T47D (cell line): ENCODE measurements around the gene FASLG.

ENCODE experiments used
- DNase-seq, 2 experiments: peaks; one replicate each; pipeline versions ENCODE4 v3.0.0 to v3.0.0-alpha.2; 2011 to 2012; ENCODE audit warnings: low read depth in 1 of 2, low spot score in 1 of 2
- JUND ChIP-seq: IDR thresholded peaks from 2 replicates; pipeline ENCODE4 v1.6.1; 2012; ENCODE audit warnings: low read depth
- in situ Hi-C: cut with HindIII; loops from 2 replicates; pipeline ENCODE4 v1.10.0; 2016; ENCODE audit warnings: low sequenced_read_pairs, low pct_unique_long_range_greater_than_20kb

The FASLG gene

DNA sequence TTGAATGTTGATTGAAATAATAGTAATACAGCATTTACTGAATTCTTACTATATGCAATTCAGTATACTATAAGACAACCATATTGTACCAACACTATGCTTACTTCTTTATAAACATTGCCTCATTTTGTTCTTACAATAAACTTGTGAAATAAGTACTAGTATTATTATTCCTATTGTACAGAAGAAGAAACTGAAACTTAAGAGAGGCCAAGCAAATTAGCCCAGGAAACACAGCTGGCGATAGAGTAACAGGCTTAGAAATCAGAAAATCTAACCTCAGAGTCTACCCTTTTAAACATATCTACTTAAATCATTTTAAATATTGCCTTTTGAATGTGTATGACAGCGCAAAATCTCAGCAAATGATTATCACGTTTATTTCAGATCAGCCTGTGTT lies 41.7 kb downstream of the FASLG start:
- no peak for DNase-seq
- in situ Hi-C loops = no loop called here
- TF ChIP-seq JUND = no peak

DNA sequence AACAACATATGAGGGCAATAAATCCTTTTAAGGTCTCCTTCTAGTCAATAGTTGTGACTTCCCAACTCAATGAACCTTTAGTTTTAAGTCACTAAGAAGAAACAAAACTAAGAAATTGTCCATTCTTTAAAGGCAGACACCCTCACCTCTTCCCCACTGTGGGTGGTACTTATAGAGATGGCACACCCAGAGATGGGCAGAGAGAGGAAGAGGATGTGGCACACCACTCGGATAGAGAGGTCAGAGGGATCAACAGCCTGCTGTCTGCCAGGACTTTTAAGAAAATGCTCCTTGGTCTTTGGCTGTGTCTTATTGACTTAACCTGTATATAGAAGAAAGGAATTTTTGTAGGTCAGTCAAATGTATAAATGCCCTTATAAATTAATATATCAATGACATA lies 45.1 kb downstream of the FASLG start:
- in situ Hi-C loops = no loop called here
- DNase-seq = no peak
- no peak for TF ChIP-seq JUND

DNA sequence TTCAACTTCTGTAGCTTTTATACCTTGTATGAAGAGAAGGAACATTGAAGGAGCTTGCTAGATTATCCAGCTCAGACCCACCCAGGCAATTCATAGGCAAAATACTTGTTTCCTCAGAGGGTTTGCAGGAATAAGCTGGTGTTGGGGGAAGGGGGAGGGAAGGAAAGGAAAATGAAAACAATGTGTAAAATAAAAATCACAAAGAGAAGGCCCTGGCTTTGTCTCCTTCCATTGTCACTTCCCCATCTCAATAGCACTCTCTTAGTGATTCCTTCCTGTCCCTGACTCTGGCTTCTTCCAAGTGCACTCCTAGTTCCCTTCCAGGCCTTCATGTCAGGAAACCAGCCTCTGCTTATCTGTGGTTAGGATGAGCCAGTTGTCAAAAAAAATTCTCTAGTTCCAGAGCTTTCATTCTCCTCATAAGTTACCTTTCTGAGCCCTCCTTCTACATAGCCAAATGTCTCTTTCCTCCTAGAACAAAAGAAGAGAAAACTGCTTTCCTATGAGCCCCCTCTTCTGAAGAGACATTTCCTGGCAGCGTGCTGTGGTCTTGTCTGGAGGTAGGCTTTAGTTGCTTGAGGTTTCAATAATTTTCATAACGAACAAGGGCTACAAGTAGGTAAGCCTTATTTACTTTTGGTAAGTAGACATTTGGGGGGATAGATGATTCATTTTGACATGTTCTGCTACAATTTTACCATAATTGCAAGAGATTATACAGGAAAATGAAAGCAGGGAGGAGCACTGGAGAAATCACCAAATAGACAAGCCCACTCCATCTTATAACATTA lies 45.7 kb downstream of the FASLG start:
- in situ Hi-C loops = no loop called here
- TF ChIP-seq JUND = no peak
- no peak for DNase-seq

DNA sequence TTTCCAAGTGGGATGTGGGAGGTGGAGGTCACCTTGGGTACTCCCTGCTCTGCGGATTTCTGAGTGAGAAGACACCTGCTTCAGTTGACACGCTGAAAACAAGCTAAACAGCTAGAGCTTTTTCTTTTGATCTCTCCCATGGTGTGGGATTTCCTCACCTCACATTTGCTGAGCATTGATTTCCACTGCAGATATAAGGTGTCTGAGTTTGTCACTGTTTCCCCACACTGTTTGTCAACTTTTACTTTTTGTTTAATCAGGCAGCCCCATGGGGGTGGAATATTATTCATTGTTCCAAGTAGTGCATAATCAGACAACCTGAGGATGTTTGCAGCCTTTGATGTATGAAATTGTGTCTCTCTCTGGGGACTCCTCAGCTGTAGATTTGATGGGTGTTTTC lies 49.5 kb downstream of the FASLG start:
- DNase-seq = no peak
- TF ChIP-seq JUND = no peak
- in situ Hi-C loops = no loop called here

DNA sequence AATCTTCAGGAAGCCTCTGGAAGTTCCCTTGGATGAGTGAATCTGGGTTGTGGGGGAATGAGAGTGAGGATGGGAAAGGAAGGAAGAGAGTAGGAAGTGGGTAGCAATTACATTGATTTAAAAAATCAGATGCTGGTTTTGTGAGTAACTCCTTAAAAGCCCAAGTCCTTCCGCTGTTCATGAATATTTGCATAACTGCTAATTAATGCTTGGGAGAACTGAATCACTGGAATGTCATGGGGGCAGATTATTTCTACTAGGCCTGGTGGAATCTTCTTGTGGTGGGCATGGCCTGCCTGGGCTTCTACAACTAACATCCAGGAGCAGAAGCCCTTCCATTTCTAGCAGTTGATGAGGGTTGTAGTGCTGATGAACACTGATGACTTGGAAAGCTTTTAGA lies 52.7 kb downstream of the FASLG start:
- in situ Hi-C loops = no loop called here
- no peak for TF ChIP-seq JUND
- DNase-seq = no peak

DNA sequence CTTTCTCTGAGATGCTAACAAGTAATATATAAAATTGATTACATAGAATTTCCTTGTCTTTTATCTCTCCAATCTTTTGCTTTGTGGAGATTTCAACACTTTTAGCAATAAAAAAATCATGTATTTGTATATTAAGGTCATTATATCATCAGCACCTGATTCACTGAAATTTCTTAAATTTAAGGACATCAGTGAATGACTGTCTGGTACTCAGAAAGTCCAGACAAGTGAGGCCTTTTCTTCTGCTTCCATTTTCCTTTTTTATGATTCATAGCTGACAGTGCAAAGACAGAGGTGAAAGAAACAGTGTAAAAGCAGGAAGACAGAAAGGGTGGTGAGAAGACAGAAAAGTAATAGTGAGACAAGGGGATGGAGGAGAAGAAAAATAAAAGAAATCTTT lies 54.6 kb downstream of the FASLG start:
- TF ChIP-seq JUND = no peak
- no peak for DNase-seq
- in situ Hi-C loops = no loop called here
